C4-2B (cell line): ENCODE measurements around the gene PRG3.

Experiments
- CTCF ChIP-seq: fragments of 450-650 bp; conservative IDR thresholded peaks from 2 replicates; pipeline ENCODE4 v1.5.1; 2017; ENCODE audit warnings: mild to moderate bottlenecking
- ZFX ChIP-seq: fragments of 450-650 bp; IDR thresholded peaks from 2 replicates; pipeline ENCODE4 v1.6.1; 2017

- TF ChIP-seq CTCF (no peak), ZFX (no peak)
These were observed at the start of gene PRG3 for GRCh38 chr11:57380975-57381374.
